ENCODE results near the gene POLR1D. TPM values are rescaled to one million over a fixed set of nuclear protein-coding genes. Genes with fewer than 3 reads are reported as not detected.

POLR1D gene
- polyA plus RNA-seq, 10 donors, result 108 to 153 (median 126) TPM

DNA sequence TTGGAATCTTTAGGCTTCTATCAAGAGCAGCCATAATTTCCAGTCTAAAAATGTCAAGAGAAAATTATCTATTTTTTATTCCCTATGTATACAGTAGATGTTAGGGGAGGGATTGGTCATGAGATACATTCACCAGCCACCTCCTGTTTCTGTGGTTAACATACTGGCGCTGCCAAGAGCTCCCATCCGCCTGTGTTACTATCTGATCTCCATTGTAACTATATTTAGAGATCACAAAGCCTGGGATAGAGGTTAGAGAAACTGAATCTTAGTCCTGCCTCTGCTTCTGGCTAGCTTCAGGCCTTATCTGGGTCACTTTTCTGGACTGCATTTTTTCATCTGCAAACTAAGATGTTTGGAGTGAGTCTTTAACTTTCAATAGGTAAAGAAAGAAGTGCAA lies 46.3 kb downstream of the POLR1D start:
- no peak for DNase-seq

DNA sequence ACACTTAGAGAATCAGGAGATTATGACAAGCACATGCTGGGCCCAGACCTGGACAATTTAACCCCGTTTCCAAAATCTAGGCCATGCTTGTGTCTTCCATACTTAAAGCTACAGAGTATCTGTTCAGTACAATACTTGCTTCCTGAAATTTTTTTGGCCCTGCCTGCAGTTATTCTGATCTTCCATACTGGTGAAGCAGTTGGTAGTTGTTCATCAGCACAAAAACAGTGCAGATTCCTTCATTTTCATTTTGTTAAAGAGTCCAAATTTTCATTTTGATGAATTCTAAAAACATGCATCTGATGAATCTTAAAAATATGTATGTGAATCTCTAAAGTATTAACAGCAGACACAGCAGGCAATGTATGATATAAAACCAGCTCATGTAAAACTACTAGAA lies 49.2 kb downstream of the POLR1D start:
- DNase-seq, result no peak

DNA sequence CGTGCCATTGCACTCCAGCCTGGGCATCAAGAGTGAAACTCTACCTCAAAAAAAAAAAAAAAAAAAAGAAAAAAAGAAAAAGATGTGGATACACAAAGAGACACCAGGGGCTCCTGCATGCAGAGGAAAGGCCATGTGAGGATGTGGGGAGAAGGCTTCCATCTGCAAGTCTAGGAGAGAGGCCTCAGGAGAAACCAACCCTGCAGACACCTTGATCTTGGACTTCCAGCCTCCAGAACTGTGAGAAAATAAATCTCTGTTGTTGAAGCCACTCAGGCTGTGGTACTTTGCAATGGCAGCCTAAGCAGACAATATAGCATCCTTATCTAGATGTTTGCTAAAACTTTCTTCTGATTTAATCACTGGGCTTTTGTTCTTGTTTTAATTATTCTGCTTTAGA lies 50.3 kb downstream of the POLR1D start:
- no peak for DNase-seq

Other genes with a start within 250 kb of the POLR1D start
- 100 to 1,000 TPM; 138 to 182 (median 172) TPM for gene GTF3A, start 197.3 kb upstream of the POLR1D start, polyA plus RNA-seq (ENCODE audit: insufficient read length in 10 of 10)
- 10 to 100 TPM; 51.0 to 70.8 (median 58.6) TPM for gene MTIF3, start 171.3 kb upstream of the POLR1D start, polyA plus RNA-seq (ENCODE audit: insufficient read length in 10 of 10)
- gene LNX2, start 1.4 kb upstream of the POLR1D start, polyA plus RNA-seq (ENCODE audit: insufficient read length in 10 of 10), result 1 to 10 TPM; 4.6 to 7.5 (median 5.4) TPM
- gene GSX1, start 170.6 kb downstream of the POLR1D start, polyA plus RNA-seq (ENCODE audit: insufficient read length in 10 of 10), result not detected

Data from muscle of back (tissue), 11 donors.